Fibroblast of skin of left biceps (primary cell): ENCODE results near the gene RTN4RL1.

Experiments
- DNase-seq, 2 experiments: peaks; one replicate each; pipeline ENCODE4 v3.0.0-alpha.2; 2013; ENCODE audit warnings: low read depth in 2 of 2

The RTN4RL1 gene, protein sequence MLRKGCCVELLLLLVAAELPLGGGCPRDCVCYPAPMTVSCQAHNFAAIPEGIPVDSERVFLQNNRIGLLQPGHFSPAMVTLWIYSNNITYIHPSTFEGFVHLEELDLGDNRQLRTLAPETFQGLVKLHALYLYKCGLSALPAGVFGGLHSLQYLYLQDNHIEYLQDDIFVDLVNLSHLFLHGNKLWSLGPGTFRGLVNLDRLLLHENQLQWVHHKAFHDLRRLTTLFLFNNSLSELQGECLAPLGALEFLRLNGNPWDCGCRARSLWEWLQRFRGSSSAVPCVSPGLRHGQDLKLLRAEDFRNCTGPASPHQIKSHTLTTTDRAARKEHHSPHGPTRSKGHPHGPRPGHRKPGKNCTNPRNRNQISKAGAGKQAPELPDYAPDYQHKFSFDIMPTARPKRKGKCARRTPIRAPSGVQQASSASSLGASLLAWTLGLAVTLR

DNA sequence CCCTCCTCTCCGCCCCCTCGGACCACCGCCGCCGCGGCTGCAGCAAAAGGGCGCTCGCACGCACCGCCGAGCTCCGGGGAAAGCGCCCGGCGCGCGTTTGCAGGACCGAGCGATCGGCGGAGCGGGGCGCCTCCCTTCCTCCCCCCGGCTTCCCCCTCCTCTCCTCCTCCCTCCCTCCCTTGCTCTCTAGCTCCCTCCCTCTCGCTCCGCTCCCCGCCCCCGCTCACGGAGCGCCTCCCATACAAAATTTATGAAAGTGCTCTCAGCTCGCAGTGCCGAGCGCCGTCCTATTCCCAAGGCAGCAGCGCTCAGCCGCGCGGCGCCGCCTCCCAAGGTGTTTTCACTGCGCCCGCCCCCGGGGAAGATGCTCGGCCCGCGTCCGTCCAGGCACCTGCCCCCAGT is at the start of gene RTN4RL1:
Gene RTN4RL1 (minus strand): TSS at position 115 of the 402 bp plus-strand sequence. CDS start 469 bp downstream, outside the sequence.
- DNase-seq = no peak

DNA sequence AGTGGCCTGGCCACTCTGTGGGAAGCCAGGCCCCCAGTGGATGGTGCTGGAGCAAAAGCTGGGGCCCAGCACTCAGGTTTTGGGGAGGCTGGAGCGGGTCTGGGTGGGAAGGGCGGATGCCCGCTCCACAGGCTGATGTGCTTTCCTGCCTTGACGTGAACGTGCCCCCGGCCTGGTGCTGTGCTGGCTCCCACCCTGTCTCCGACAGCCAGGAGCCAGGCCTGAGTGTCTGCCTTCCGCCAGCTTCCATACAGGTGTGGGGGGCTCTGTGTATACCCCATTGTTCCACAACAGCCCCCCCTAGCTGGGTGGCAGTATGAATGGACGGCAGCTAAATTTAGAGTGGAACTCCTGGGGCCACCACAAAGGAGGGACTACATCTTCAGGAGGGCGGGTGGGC is 49.8 kb upstream of the RTN4RL1 start:
- DNase-seq = no peak

DNA sequence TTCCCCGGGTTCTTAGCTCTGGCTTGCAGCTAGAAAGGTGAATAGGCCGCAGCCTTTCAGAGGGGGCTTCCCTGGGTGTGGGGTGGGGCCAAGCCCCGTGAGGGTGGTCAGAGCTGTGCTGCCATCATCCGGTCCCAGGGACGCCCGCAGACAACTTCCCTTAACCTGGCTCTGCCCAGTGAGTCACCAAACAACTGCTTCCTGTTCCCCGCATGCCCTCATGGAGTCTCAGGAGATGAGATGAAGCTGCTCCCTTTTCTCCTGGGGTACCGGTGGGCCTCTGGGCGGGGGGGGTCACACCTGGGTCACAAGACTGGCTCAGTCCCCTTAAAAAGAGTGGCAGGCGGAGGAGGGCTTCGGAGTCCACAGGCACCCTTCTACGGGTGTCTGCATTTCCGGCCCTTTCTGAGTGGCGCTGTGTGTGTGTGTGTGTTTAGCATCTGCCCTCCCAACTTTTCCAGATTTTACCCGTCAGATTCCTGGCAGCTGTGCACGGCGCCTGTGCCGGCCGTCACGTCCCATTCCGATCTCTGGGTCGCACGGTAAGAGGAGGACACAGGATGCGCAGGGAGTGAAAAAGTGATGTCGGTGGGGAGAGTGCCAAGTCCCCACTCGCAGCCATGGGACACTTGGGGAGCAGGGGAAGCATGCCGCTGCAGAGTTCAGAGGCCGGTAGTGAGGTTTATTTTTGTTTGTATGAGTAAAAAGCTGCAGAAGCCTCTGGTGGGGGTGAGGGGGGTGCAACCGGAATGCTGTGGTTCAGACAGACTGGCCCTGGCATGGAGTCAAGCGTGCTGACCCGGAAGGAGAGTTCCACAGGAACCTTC is 46.5 kb upstream of the RTN4RL1 start:
- no peak for DNase-seq

DNA sequence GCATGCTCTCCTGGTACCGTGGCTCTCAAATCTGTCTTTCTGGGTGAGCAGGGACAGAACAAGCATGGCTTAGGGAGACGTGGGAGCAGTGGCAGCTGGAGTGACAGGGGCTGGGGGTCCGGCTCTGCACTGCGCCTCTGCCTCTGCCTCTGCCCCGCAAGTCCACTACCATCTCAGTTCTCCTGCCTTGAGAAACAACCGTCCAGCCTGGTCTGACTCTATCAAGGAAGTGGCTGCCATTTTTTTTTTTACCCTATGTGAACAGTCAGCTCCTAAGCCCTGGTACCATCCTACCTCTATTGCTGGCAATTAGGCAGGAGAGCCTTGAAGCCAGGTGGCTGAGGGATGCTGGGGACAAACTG is 45.9 kb upstream of the RTN4RL1 start:
- DNase-seq = no peak

DNA sequence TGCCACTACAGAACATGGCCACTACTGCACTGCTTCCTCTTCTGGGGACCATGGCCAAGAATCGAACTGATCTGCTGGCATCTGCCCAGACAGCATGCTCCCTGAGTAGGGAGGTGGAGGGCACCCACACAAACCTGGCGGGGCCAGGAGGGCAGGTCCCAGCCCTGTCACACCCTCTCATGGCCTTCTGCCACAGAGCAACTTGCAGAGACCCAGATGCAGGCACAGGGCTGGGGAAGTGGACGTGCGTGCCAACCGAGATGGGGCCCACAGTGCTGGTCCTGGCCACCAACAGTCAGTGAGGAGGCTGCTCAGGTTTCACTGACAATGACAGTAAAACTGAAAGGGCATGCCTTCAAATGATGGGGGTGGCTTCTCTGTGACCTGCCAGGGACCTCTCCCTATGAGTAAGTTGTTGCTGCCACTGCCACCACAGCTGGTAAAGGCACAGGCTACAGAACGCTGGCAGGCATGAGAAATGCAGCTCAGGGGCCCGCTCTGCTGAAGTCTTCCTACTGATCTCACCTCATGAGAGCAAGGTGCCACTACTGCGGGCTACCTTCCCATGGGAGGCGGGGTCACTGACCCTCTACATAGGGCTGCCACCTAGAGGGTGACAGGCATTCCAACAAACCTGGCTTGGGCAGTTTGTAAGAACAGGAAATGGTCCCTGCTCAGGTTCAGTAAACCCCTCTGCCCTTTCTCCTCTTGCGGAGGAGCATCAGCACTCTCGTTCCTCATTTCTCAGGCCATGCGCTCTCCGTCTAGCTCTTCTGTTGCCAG is 45.3 kb upstream of the RTN4RL1 start:
- DNase-seq = no peak

DNA sequence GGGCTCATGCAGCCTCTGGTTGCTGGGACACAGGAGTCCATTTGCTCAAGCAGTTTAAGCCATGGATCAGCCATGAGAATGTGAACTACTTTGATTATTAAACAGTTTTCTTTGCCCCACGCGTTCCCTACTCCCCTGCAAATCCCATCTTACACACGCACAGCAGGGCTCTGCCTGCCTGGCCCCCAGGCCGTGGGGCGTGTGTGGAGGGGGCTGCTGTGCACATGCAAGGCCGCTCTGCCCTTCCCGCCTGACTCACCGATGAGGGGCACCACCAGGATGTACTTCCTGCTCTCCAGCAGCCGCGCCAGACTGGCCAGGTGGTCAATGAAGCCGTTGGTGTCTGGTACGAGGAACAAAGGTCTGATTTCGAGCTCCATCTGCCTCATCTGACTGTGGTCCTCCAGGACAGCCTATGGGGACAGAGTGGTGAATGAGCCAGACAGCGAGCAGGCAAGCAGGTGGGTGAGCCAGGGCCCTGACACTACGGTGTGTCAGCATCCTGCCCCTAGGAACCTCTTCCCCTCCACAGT is 43.5 kb upstream of the RTN4RL1 start:
- no peak for DNase-seq

DNA sequence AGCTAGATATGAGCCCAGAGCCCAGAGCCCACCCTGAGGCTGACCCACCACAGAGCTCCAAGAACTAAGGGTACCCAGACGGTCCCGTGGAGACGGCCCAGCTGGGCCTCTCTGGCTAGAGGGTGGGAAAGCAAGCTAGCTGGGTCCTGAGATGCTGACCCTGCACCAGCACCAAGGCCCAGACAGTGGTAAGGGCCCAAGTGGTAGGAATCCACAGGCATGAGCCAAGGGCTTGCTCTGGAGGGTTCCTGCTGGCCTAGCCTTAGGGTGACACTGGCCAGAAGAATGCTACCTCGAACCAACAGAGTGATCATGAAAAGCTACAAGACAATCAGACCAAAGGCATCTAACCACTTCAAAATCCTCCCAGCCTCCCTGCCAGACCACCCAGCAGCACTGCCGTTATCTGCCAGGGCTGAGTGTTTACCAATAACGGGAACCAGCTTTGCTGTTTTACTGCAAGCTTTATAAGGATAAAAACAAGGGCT is 42.9 kb upstream of the RTN4RL1 start:
- DNase-seq = no peak

DNA sequence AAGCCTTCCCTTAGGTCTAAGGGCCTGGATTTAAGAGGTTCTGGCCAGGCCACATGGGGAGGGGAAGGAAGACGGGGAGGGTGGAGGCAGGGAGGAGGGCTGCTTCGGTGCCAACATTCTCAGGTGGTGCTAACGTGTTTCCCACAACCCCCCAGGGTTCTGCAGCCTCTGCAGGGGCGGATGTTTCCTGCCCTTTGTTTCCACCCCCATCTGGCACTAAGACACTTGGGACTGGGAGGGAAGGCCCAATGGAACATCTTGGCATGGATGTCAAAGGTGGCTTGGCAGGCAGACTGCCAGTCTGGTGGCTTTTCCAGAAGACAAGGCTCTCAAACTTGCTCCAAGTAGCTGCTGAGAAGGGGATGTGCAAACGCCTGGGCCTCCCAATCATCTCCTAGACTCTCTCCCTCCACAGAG is 42.5 kb upstream of the RTN4RL1 start:
- no peak for DNase-seq

DNA sequence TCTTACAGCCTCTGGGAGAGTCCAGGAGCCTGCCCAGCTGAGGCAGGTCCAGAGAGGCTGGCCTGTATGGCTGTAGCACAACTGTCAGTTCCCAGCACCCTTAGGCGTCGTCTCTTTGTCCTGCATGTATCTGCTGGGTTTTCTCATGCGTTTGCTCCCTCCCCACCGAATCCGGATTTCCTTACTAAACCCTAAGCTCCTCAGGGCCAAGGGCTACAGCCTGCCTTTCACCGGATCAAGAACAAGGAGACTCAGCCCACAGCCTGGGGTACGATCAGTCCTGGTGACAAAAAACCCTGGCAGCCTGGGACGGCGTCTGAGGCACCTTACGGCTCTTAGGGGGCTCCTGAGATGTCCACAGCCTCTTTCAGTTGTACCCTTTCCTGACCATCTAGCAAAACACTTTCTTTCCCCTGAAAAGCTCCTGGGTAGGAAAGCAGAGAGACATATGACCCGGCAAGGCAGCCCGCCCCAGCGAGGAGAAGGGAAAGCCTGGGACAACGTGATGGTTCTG is 42.0 kb upstream of the RTN4RL1 start:
- no peak for DNase-seq

DNA sequence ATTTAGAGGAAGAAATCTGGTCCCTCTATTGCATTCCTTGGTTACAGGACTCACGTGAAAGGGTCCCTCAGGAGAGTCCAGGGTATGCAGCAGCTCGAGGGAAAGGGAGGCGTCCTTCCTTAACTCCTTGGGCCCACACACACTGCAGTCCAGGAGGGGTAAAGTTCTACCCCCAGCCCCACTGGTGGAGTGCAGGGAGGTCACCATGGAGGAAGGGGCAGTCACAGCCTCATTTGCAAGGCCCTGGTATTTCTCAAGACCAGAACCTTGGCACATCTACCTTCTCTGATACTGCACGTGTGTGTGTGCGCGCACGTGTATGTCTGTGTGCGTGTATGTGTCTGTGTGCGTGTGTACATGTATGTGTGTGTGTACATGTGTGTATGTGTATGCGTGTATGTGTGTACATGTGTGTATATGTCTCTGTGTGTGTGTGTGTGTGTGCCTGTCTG is 40.8 kb upstream of the RTN4RL1 start:
- DNase-seq = no peak

DNA sequence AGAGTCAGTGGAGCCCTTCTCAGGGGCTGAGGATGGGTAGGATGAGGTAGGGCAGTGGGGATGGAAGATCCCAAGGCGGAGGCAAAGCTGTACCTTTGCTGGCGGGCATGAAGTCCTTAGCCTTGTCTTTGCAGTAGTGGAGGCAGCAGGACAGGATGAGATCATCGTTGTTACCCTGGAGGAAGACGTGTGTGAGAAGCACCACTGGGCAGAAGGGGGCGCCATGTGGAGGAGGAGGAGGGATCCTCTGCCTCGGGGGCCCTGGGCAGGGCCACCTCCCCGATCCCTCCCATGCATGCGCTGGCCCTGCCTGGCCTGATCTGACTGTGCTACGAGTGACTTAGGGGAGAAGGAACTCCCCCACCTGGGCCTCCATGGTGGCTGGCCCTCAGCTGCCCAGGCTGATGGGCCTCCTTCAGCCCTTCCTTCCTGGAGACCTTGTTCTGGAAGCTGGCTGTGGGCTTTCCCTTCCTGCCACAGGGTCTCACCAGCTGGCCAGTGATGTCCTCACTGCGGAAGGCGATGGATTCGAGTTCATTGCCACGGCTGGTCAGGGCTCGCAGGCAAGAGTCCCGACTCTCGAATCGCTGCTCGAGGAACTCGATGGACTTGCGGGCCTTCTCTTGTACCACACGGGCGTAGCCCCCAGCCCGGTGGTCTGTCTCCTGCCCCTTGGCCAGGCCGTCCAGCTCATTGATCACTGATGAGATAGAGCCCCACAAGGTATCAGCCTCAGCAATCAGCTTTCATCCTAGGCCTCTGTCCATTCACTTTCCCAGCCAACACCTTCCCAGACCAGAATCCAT is 40.0 kb upstream of the RTN4RL1 start:
- no peak for DNase-seq

DNA sequence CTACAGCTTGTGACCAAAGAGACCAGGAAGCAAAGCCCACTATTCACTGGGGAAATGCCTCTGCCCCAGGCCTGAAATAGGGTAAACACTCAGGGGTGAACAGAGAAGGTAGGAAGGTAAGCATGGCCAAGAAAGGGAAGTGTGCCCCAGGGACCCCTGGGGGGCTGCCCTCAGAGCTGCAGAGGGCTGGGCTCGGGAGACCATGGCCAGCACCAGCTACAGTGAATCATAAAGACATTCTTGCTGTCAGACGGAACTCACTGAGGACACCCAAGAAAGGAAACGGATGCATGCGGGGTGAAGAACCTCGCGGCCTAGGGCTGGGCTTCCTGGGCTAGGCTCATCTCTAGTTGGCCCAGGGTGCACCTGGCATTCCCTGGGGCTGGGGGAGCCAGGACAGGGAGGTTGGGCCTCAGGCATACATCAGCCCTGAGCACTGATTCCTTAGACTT is 39.4 kb upstream of the RTN4RL1 start:
- no peak for DNase-seq

DNA sequence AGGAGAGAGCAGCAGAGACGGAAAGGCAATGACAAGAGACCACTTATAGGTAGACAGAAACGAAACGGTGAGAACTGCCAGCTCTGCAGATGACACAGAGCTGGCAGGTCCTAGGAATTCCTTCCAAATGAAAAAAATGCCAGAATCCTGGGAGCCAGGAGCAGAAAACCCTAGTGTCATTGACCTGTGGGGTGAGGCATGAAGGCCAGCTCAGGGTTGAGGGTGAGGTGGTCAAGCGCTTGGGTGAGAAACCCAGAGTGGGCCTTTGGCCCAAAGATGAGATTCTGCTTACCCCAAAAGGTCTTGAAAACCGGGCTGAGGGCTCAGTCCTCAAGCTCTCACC is 39.0 kb upstream of the RTN4RL1 start:
- no peak for DNase-seq

DNA sequence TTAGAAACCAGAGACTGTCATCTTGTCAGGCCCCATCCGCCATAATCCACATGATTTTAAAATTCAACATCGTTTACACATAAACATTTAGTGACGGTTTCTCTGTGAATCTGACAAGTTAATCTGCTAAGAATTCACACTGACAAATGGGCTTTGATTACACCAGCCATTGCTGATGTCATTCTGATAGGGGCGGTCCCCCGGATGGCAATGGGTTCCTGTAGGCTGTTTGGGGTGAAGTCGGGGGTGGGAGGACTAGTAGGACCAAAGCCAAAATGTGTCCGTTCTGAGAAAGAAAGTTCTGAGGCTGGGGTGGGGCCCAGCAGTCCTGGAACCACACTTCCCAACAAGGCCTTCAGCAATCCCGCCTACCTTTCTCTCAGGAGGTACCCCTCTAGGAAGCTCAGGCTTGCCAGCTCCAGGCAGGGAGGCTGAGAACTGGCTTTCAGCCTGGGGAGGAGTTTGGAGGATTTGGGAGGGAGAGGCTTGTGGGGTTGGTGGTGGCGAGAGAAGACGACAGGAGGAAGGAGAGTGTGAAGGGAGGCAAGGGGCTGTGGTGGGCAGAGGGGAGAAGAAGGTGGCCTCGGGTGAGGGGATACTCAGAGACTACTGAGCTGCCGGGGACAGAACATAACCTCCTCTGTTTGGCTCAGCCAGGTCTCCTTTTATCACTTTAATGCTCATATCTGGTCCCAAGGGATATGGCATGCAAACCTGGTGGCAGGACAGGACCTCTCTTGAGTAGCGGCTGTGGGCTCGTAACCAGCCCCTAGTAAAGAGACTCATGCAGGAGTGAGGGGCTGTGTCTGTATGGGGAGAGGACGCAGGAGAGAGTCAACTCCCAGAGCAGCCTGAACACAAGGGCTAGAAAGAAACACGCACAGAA is 38.4 kb upstream of the RTN4RL1 start:
- no peak for DNase-seq

DNA sequence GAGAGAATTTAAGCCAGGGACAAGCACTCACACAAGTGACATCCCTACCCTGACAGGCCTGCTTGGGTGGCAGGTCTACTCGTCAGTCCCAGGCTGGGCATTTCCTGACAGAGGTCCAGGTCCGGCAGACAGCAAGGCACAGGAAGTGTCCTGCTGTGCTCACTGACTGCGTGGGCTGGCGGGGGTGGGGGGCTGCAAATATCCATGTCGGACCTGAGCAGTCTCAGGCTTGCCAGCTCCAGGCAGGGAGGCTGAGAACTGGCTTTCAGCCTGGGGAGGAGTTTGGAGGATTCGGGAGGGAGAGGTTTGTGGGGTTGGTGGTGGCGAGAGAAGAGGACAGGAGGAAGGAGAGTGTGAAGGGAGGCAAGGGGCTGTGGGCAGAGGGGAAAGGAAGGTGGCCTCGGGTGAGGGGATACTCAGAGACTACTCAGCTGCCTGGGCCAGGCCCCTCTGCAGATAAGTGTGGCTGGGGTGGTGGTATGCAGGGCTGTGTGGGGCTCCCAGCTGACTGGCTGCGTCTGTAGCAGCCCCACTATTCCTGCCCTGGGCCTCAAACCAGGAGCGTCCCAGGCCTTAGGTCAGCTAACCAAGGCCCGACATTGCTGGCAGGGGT is 37.5 kb upstream of the RTN4RL1 start:
- no peak for DNase-seq

DNA sequence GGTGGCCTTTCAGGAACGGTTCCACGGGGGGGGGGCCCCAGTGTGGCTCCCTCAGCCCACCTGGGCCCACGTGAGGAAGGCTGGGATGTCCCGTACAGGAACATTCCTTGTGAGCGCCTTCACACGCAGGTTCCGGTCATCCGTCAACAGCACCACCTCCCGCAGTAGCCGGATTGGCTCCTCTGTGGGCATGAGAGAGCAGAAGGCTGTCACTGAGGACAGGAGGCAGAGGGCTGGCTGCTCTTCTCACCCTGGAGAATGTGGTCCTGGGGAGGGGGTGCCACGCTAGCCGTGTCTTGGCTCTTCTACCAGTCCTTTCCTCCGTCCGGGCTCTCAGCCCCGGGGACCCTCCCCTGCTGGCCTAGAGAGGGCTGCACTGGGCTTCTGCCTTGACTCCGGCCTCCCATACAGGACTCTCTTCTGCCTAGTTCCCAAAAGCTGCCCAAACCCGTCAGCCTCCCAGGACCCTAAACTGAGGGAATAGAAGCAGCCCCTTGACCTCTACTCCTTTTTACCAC is 36.4 kb upstream of the RTN4RL1 start:
- no peak for DNase-seq

DNA sequence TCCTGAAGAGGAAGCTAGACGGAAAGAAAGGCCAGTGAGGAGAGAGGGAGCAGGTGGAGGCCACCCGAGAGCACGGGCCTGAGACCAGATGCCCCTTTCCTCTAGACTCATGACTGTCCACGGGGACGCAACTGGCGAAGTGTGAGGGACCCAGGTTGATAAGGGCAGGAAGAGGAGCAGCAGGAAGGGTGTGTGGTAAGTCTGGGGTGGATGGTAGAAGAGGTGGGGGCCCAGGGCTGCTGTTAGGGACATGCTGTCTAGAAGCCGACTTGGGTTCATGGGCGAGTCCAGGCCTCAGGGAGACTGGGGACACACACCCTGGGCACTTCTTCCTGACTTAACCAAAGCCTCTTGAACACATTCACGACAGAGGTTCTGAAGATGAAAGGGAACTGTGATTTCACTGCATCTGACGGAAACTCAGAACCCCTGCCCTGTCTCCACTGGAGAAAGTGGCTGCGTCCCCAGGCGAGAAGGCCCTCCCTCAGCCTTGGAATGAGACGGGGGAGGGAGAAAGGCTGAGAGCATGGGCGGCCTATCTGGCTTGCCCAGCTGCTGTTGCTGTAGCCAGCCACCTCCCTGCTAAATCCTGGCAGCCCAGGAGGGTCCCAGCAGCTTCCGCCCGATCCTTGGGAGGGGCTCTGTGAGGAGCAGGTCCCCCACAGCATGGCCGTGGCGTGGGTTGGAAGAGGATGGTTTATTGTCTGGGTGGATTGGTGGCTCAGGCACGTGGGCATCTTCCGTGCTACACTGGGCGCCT is 35.7 kb upstream of the RTN4RL1 start:
- DNase-seq = no peak

DNA sequence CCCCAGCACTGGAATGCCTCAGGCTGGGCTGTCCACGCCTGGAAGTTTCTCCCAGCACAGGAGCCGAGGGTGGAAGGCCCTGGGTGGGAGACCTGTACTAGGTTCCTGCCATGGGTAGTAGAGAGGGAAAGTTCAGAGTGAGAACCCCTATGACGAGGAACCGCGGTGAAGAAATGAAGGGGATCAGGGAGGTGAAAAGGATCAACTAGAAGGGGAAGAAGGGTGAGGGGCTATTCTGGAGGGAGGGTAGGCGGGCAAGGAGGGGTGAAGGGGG is 35.2 kb upstream of the RTN4RL1 start:
- DNase-seq = no peak
